Measurements from ENCODE around the gene MAP3K3. TPM values are rescaled to one million over a fixed set of nuclear protein-coding genes. Genes with fewer than 3 reads are reported as not detected.

The MAP3K3 gene
- total and polyA plus RNA-seq, 10 of the 15 experiments (the other 5 are each of a cell fraction or from before 2014, with no cell fraction given), result 1.6 to 24.1 (median 15.0) TPM

DNA sequence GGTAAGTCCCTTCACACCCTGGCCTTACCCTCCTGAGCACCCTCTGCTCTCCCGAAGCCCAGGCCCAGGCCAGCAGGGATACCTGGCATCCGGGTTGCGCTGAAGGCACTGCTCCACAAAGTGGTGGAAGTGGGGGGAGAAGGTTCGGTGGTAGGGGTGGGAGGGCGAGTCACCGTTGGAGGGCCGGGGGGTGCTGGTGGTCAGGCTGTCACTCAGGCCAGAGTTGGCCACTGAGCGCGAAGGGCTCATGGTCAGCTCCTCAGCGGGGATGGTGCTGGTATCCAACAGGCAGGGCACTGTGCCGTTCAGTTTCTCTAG is 82.0 kb downstream of the MAP3K3 start:
- H4K20me1 ChIP-seq (ENCODE audit: control insufficient read depth, insufficient read depth), result no peaks in the 10 kb centered on the region
- ChIA-PET RAD21 (ENCODE audit: unreplicated experiment) (no interaction called here), CTCF (no interaction called here), POLR2A (no interaction called here), SMC1A (ENCODE audit: uncharacterized antibody, unreplicated experiment) (no interaction called here)
- no peak overlapping the region for H2AFZ ChIP-seq (ENCODE audit: control insufficient read depth, low read depth, low read length)
- FAIRE-seq (no peak), ATAC-seq (no peak), DNase-seq (ENCODE audit: low read depth, low spot score) (no peak)
- 89% methylated on average over 10 of the region's 11 CpGs for WGBS (ENCODE audit: insufficient coverage, insufficient replicate concordance, low lambda C conversion rate, missing lambda C conversion rate)
- H3K9me3 ChIP-seq (replicated peaks; ENCODE audit: control insufficient read depth, insufficient read depth, low read length), result no peaks in the 10 kb centered on the region
- in situ Hi-C loops (cut with MboI), result no loop called here
- no peak overlapping the region for H3K9ac ChIP-seq (ENCODE audit: control insufficient read depth, insufficient read depth, low read length)
- no peak overlapping the region for H3K27ac ChIP-seq (ENCODE audit: control insufficient read depth, insufficient read depth)
- H3K36me3 ChIP-seq (ENCODE audit: control insufficient read depth in 2 of 2, insufficient read depth in 2 of 2, low read length in 1 of 2), result peaks cover 0 to 10% of the 10 kb centered on the region in 2 experiments; a peak in 3 of 4 replicates
- intact Hi-C loops (cut with micrococcal nuclease; ENCODE audit: unreplicated experiment), result no loop called here
- H3K79me2 ChIP-seq (ENCODE audit: control insufficient read depth, insufficient read depth, low read length), result peaks cover 37% of the 10 kb centered on the region
- H3K27me3 ChIP-seq (replicated peaks in 1 of 2; ENCODE audit: control insufficient read depth in 2 of 2, insufficient read depth in 2 of 2, low read length in 1 of 2), result no peaks in the 10 kb centered on the region
- TF ChIP-seq SP1 (IDR thresholded peaks at IDR 0.05; ENCODE audit: low read depth, low read length) (no peak), MTA2 (IDR thresholded peaks at IDR 0.05; ENCODE audit: low read depth) (no peak)
- peaks cover 14% of the 10 kb centered on the region for H3K4me1 ChIP-seq (ENCODE audit: control insufficient read depth, insufficient read depth, low read length)
- H3K4me2 ChIP-seq (ENCODE audit: control insufficient read depth, insufficient read depth), result no peak overlapping the region
- no peak overlapping the region for H3K4me3 ChIP-seq
- no TSS peak for BruUV-seq (replicated peaks)

- 73% methylated on average over 9 of the region's 9 CpGs for WGBS (ENCODE audit: insufficient coverage, insufficient replicate concordance, low lambda C conversion rate, missing lambda C conversion rate)
- H3K27ac ChIP-seq (ENCODE audit: control insufficient read depth, insufficient read depth), result no peak overlapping the region
- ChIA-PET SMC1A (ENCODE audit: uncharacterized antibody, unreplicated experiment) (no interaction called here), RAD21 (ENCODE audit: unreplicated experiment) (no interaction called here), POLR2A (no interaction called here), CTCF (no interaction called here)
- no peaks in the 10 kb centered on the region for H3K9me3 ChIP-seq (replicated peaks; ENCODE audit: control insufficient read depth, insufficient read depth, low read length)
- ATAC-seq, result no peak
- TF ChIP-seq SPI1 (IDR thresholded peaks at IDR 0.05; ENCODE audit: borderline replicate concordance, insufficient read depth, low read depth, low read length), result no peak
- TF ChIP-seq, protein P1, sequence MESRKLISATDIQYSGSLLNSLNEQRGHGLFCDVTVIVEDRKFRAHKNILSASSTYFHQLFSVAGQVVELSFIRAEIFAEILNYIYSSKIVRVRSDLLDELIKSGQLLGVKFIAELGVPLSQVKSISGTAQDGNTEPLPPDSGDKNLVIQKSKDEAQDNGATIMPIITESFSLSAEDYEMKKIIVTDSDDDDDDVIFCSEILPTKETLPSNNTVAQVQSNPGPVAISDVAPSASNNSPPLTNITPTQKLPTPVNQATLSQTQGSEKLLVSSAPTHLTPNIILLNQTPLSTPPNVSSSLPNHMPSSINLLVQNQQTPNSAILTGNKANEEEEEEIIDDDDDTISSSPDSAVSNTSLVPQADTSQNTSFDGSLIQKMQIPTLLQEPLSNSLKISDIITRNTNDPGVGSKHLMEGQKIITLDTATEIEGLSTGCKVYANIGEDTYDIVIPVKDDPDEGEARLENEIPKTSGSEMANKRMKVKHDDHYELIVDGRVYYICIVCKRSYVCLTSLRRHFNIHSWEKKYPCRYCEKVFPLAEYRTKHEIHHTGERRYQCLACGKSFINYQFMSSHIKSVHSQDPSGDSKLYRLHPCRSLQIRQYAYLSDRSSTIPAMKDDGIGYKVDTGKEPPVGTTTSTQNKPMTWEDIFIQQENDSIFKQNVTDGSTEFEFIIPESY (IDR thresholded peaks at IDR 0.05), result no peak
- no peak for TF ChIP-seq RFX5 (IDR thresholded peaks at IDR 0.05; ENCODE audit: low read depth, low read length)
- no peak for TF ChIP-seq IKZF1 (conservative IDR thresholded peaks at IDR 0.05)
- no peak for TF ChIP-seq NR2F1 (conservative IDR thresholded peaks at IDR 0.05)
- no peak for TF ChIP-seq CHD2 (IDR thresholded peaks at IDR 0.05; ENCODE audit: borderline replicate concordance, low read depth, low read length)
- TF ChIP-seq RBBP5 (conservative IDR thresholded peaks at IDR 0.05), result no peak
- TF ChIP-seq POU2F2 (IDR thresholded peaks at IDR 0.05; ENCODE audit: borderline replicate concordance, low read depth, low read length), result no peak
- TF ChIP-seq HCFC1 (IDR thresholded peaks at IDR 0.05; ENCODE audit: low read length), result no peak
- no peak for TF ChIP-seq SUPT20H (IDR thresholded peaks at IDR 0.05; ENCODE audit: borderline replicate concordance, control insufficient read depth, low read depth, low read length)
- no peak for TF ChIP-seq SRF (IDR thresholded peaks at IDR 0.05; ENCODE audit: low read depth in 2 of 2, low read length in 2 of 2)
- TF ChIP-seq MYB (IDR thresholded peaks at IDR 0.05; ENCODE audit: borderline replicate concordance, low read depth, low read length), result no peak
- TF ChIP-seq PML (IDR thresholded peaks at IDR 0.05; ENCODE audit: low read length), result no peak
- TF ChIP-seq SMC3 (IDR thresholded peaks at IDR 0.05; ENCODE audit: borderline replicate concordance, low read length), result no peak
- H3K79me2 ChIP-seq (ENCODE audit: control insufficient read depth, insufficient read depth, low read length), result peaks cover 32% of the 10 kb centered on the region
- H3K4me3 ChIP-seq, result no peak overlapping the region
- intact Hi-C loops (cut with micrococcal nuclease; ENCODE audit: unreplicated experiment), result no loop called here
- no peak overlapping the region for H3K4me2 ChIP-seq (ENCODE audit: control insufficient read depth, insufficient read depth)
- no peaks in the 10 kb centered on the region for H4K20me1 ChIP-seq (ENCODE audit: control insufficient read depth, insufficient read depth)
- no peak overlapping the region for H3K9ac ChIP-seq (ENCODE audit: control insufficient read depth, insufficient read depth, low read length)
- H2AFZ ChIP-seq (ENCODE audit: control insufficient read depth, low read depth, low read length), result no peak overlapping the region
- BruUV-seq (replicated peaks), result no TSS peak
- no peak for DNase-seq (ENCODE audit: low read depth, low spot score)
- H3K4me1 ChIP-seq (ENCODE audit: control insufficient read depth, insufficient read depth, low read length), result peaks cover 14% of the 10 kb centered on the region
- H3K27me3 ChIP-seq (replicated peaks in 1 of 2; ENCODE audit: control insufficient read depth in 2 of 2, insufficient read depth in 2 of 2, low read length in 1 of 2), result no peaks in the 10 kb centered on the region
- FAIRE-seq, result no peak
- H3K36me3 ChIP-seq (ENCODE audit: control insufficient read depth in 2 of 2, insufficient read depth in 2 of 2, low read length in 1 of 2), result peaks cover 4 to 12% of the 10 kb centered on the region in 2 experiments
- in situ Hi-C loops (cut with MboI), result no loop called here
Observed at GRCh38 chr17:63704836-63705235, 82.6 kb downstream of the MAP3K3 start.

Data from GM12878 (cell line).